Peyer's patch (tissue), 4 donors: ENCODE results near the gene DOCK10. TPM values are rescaled to one million over a fixed set of nuclear protein-coding genes. Genes with fewer than 3 reads are reported as not detected.
A peak's percentile ranks its signal among the peaks of the same experiment; 100 is the strongest.

ENCODE experiments used
- DNase-seq, 3 donors: peaks; one replicate each; pipeline ENCODE4 v3.0.0-alpha.2; 2017 to 2019
- H3K27ac ChIP-seq, 4 donors: fragments of 200-600 bp; sonication (generic); one replicate each; pipeline ENCODE4 v1.5.1; 2016 to 2019
- H3K27me3 ChIP-seq, 2 donors: fragments of 200-600 bp; sonication (generic); one replicate each; pipeline ENCODE4 v1.5.1; 2019
- H3K36me3 ChIP-seq, 3 donors: fragments of 200-600 bp; sonication (generic); one replicate each; pipeline ENCODE4 v1.5.1; 2016 to 2019
- H3K4me1 ChIP-seq, 4 donors: fragments of 200-600 bp; sonication (generic); one replicate each; pipeline ENCODE4 v1.5.1; 2016 to 2019
- H3K4me3 ChIP-seq, 4 donors: fragments of 200-600 bp; sonication (generic); 1 replicate in 3 of 4; 2 replicates in 1 of 4; pipeline ENCODE4 v1.5.1; 2016 to 2019; ENCODE audit warnings: mild to moderate bottlenecking in 1 of 4
- H3K9me3 ChIP-seq, 4 donors: fragments of 200-600 bp; sonication (generic); one replicate each; pipeline ENCODE4 v1.5.1; 2016 to 2019; ENCODE audit warnings: mild to moderate bottlenecking in 1 of 4
- POLR2A ChIP-seq, 2 donors: fragments of 450-650 bp; IDR thresholded peaks; one replicate each; pipeline ENCODE4 v1.5.1; 2017; ENCODE audit warnings: antibody characterized with exemption in 2 of 2, mild to moderate bottlenecking in 2 of 2, moderate library complexity in 2 of 2
- total RNA-seq, 4 donors: library from RNA; depleted of rRNA; stranded (reverse); fragments of >200 nt; gene quantifications; one replicate each; pipeline ENCODE4 v1.1.0, GENCODE V29; 2016
- TF ChIP-seq, protein P1 (sequence below), 6 experiments: fragments of 450-650 bp in 4 of 6; fragments of 200-600 bp in 2 of 6; sonication (generic) in 1 of 6; IDR thresholded peaks; one replicate each; pipeline ENCODE4 v1.5.1; 2017 to 2019; ENCODE audit warnings: antibody characterized with exemption in 6 of 6, mild to moderate bottlenecking in 3 of 6, moderate library complexity in 1 of 6

The DOCK10 gene
- total RNA-seq = 10 to 100 TPM; 14.6 to 97.4 (median 23.5) TPM

DNA sequence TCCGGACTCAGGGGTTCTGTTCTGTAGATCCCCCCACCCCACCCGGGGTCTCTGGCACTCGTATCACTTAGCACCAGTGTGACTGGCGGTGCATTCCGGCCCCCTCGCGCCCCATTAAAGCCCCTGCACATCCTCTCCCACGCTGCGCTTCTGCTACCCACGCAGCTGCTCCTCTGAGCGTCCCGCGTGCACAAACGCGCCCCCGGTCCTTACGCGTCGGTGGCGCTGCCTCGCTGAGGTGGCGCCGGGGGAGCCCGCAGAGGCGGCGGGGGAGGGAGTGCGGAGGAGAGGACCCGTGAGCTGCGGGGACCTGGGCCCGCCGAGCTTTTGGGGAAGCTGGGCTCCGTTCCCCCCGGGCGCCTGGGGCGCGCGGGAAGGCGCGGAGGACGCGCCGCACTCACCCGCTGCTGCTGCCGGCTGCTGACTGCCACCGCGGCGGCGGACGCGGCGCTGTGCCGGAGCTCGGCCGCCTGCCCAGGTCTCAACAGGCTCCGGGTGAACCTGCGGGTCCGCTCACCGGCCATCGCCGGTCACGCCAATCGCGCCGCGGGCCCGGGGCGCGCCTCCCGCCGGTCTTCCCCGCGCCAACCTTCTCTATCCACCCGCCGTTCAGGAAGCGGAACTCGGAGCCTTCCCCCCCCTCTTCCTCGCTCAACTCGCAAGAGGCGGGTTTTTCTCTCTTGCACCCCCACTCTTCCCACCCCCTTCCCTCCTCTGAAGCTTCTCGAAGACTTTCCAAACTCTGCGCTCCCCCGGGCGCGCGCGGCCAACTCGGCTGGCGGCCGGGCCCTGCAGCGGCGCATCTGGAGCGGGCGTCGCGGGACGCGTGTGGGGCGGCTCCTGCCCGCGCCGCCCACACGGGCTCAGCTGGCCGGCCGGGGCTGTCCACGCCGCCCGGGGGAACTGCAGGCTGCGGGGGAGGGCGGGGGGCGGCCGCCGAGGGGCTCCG is at the start of gene DOCK10:
TSS of gene DOCK10 (minus strand) at position 618 of the 949 bp plus-strand sequence. CDS start at position 524, 94 bp downstream.
- H3K9me3 ChIP-seq = no peaks in the 10 kb centered on the region
- peaks cover 0 to 6% (median 0%) of the 10 kb centered on the region in 4 donors for H3K4me1 ChIP-seq
- H3K4me3 ChIP-seq = peak within 1 kb of the TSS; percentile 58 to 90 (median 72)
- DNase-seq = peak; percentile 35 to 66 (median 59)
- no peaks in the 10 kb centered on the region for H3K36me3 ChIP-seq
- TF ChIP-seq, protein P1, sequence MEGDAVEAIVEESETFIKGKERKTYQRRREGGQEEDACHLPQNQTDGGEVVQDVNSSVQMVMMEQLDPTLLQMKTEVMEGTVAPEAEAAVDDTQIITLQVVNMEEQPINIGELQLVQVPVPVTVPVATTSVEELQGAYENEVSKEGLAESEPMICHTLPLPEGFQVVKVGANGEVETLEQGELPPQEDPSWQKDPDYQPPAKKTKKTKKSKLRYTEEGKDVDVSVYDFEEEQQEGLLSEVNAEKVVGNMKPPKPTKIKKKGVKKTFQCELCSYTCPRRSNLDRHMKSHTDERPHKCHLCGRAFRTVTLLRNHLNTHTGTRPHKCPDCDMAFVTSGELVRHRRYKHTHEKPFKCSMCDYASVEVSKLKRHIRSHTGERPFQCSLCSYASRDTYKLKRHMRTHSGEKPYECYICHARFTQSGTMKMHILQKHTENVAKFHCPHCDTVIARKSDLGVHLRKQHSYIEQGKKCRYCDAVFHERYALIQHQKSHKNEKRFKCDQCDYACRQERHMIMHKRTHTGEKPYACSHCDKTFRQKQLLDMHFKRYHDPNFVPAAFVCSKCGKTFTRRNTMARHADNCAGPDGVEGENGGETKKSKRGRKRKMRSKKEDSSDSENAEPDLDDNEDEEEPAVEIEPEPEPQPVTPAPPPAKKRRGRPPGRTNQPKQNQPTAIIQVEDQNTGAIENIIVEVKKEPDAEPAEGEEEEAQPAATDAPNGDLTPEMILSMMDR (IDR thresholded peaks at IDR 0.05) = no peak
- no peak for TF ChIP-seq POLR2A (IDR thresholded peaks at IDR 0.05)
- H3K27ac ChIP-seq = peak within 1 kb of the TSS; percentile 53 to 85 (median 63)
- no peaks in the 10 kb centered on the region for H3K27me3 ChIP-seq

DNA sequence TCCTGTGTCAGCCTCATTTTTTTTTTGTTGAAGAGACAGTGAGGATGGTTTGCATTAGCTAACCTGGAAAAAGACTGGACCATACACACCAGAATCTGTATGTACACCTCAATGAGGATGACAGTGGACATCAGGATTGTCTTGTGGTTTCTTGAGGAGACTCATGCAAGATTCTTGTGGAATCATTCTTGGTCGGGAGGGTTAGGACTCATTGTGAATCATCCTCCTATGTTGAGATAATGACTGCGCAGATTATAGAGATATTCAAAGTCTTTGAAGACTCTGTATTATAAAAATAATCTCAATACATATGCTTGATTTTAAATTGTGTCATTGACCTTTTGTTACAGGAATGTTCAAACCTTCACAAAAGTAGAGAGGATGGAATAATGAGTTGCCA is 49.1 kb upstream of the DOCK10 start:
- no peak overlapping the region for H3K4me3 ChIP-seq
- H3K27ac ChIP-seq = no peak overlapping the region
- no peaks in the 10 kb centered on the region for H3K4me1 ChIP-seq
- DNase-seq = no peak
- no peaks in the 10 kb centered on the region for H3K9me3 ChIP-seq
- H3K27me3 ChIP-seq = no peaks in the 10 kb centered on the region
- TF ChIP-seq POLR2A (IDR thresholded peaks at IDR 0.05) = no peak
- TF ChIP-seq, protein P1 (IDR thresholded peaks at IDR 0.05) = no peak
- no peaks in the 10 kb centered on the region for H3K36me3 ChIP-seq

- Histone ChIP-seq H3K4me3 (no peak overlapping the region), H3K27ac (no peak overlapping the region), H3K9me3 (no peaks in the 10 kb centered on the region), H3K4me1 (no peaks in the 10 kb centered on the region), H3K27me3 (no peaks in the 10 kb centered on the region), H3K36me3 (no peaks in the 10 kb centered on the region)
- no peak for TF ChIP-seq POLR2A (IDR thresholded peaks at IDR 0.05)
- TF ChIP-seq, protein P1 (IDR thresholded peaks at IDR 0.05) = no peak
- no peak for DNase-seq
Measured at GRCh38 chr2:225090746-225091145, 48.5 kb upstream of the DOCK10 start.

- H3K36me3 ChIP-seq = no peaks in the 10 kb centered on the region
- TF ChIP-seq, protein P1 (IDR thresholded peaks at IDR 0.05) = no peak
- TF ChIP-seq POLR2A (IDR thresholded peaks at IDR 0.05) = no peak
- no peaks in the 10 kb centered on the region for H3K4me1 ChIP-seq
- no peak overlapping the region for H3K4me3 ChIP-seq
- no peak for DNase-seq
- no peaks in the 10 kb centered on the region for H3K27me3 ChIP-seq
- H3K27ac ChIP-seq = no peak overlapping the region
- H3K9me3 ChIP-seq = no peaks in the 10 kb centered on the region
Measured at GRCh38 chr2:225086915-225087314, 44.6 kb upstream of the DOCK10 start.

GRCh38 chr2:225086439-225086838 is 44.2 kb upstream of the DOCK10 start:
- no peak for DNase-seq
- H3K4me3 ChIP-seq = no peak overlapping the region
- no peaks in the 10 kb centered on the region for H3K4me1 ChIP-seq
- no peak overlapping the region for H3K27ac ChIP-seq
- no peaks in the 10 kb centered on the region for H3K36me3 ChIP-seq
- H3K9me3 ChIP-seq = no peaks in the 10 kb centered on the region
- no peak for TF ChIP-seq POLR2A (IDR thresholded peaks at IDR 0.05)
- TF ChIP-seq, protein P1 (IDR thresholded peaks at IDR 0.05) = no peak
- no peaks in the 10 kb centered on the region for H3K27me3 ChIP-seq
